Measurements from ENCODE around the gene PCDH9.
A peak's percentile ranks its signal among the peaks of the same experiment; 100 is the strongest.

The PCDH9 gene

GRCh38 chr13:66574606-66575005 lies 655.5 kb downstream of the PCDH9 start:
- Histone ChIP-seq H3K9me2 (replicated peaks; ENCODE audit: insufficient read depth, low read length) (no peaks in the 10 kb centered on the region), H3F3A (ENCODE audit: insufficient read depth) (no peaks in the 10 kb centered on the region), H4K20me1 (ENCODE audit: low read depth, low read length) (no peaks in the 10 kb centered on the region), H3K4me3 (ENCODE audit: insufficient read depth, low read length, poor library complexity, severe bottlenecking) (no peak overlapping the region), H3K9ac (ENCODE audit: low read length) (no peak overlapping the region), H3K79me2 (ENCODE audit: insufficient read depth, low read length) (no peaks in the 10 kb centered on the region), H3K36me3 (ENCODE audit: low read length) (no peaks in the 10 kb centered on the region), H3K27ac (ENCODE audit: low read depth, low read length) (no peak overlapping the region), H2AFZ (ENCODE audit: low read depth, low read length, severe bottlenecking) (peak overlapping the region; percentile 6), H3K27me3 (ENCODE audit: low read length) (no peaks in the 10 kb centered on the region), H3K4me2 (ENCODE audit: low read depth, low read length, poor library complexity, severe bottlenecking) (no peak overlapping the region), H3K9me3 (ENCODE audit: insufficient read depth, low read length) (no peaks in the 10 kb centered on the region)
- TF ChIP-seq EZH2phosphoT487 (conservative IDR thresholded peaks at IDR 0.05; ENCODE audit: low read length), result no peak
- TF ChIP-seq, protein P1, sequence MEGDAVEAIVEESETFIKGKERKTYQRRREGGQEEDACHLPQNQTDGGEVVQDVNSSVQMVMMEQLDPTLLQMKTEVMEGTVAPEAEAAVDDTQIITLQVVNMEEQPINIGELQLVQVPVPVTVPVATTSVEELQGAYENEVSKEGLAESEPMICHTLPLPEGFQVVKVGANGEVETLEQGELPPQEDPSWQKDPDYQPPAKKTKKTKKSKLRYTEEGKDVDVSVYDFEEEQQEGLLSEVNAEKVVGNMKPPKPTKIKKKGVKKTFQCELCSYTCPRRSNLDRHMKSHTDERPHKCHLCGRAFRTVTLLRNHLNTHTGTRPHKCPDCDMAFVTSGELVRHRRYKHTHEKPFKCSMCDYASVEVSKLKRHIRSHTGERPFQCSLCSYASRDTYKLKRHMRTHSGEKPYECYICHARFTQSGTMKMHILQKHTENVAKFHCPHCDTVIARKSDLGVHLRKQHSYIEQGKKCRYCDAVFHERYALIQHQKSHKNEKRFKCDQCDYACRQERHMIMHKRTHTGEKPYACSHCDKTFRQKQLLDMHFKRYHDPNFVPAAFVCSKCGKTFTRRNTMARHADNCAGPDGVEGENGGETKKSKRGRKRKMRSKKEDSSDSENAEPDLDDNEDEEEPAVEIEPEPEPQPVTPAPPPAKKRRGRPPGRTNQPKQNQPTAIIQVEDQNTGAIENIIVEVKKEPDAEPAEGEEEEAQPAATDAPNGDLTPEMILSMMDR (IDR thresholded peaks at IDR 0.05; ENCODE audit: insufficient read depth, low read length, poor library complexity, severe bottlenecking), result no peak

GRCh38 chr13:66567899-66568612 lies 662.1 kb downstream of the PCDH9 start:
- Histone ChIP-seq H4K20me1 (ENCODE audit: low read depth, low read length) (no peaks in the 10 kb centered on the region), H3K79me2 (ENCODE audit: insufficient read depth, low read length) (no peaks in the 10 kb centered on the region), H3K27me3 (ENCODE audit: low read length) (no peaks in the 10 kb centered on the region), H3K27ac (ENCODE audit: low read depth, low read length) (no peak overlapping the region), H3K4me2 (ENCODE audit: low read depth, low read length, poor library complexity, severe bottlenecking) (no peak overlapping the region), H3K9me2 (replicated peaks; ENCODE audit: insufficient read depth, low read length) (no peaks in the 10 kb centered on the region), H3K36me3 (ENCODE audit: low read length) (no peaks in the 10 kb centered on the region), H2AFZ (ENCODE audit: low read depth, low read length, severe bottlenecking) (no peak overlapping the region), H3F3A (ENCODE audit: insufficient read depth) (no peaks in the 10 kb centered on the region), H3K9ac (ENCODE audit: low read length) (no peak overlapping the region), H3K9me3 (ENCODE audit: insufficient read depth, low read length) (no peaks in the 10 kb centered on the region), H3K4me3 (ENCODE audit: insufficient read depth, low read length, poor library complexity, severe bottlenecking) (no peak overlapping the region)
- TF ChIP-seq EZH2phosphoT487 (conservative IDR thresholded peaks at IDR 0.05; ENCODE audit: low read length), result no peak
- TF ChIP-seq, protein P1 (IDR thresholded peaks at IDR 0.05; ENCODE audit: insufficient read depth, low read length, poor library complexity, severe bottlenecking), result no peak

DNA sequence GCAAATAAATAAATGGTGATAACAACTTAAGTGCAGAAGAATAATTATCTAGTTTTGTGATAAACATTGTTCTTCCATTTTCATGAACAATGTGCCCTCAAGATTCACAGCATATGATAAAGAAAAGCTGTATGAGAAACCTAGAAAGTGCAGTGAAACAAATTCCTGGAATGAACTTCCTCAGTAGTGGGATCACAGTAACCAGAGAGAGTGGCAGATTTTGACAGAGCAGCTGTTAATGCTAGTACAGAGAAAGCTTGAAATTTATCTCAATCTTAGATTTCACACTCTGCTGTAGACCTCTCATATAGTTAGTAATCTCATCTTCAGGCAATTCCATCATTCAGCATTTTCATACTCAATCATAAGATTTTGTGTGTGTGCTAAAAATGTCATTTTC lies 664.9 kb downstream of the PCDH9 start:
- H3K27me3 ChIP-seq (ENCODE audit: low read length), result no peaks in the 10 kb centered on the region
- H3K9ac ChIP-seq (ENCODE audit: low read length), result no peak overlapping the region
- H3K4me3 ChIP-seq (ENCODE audit: insufficient read depth, low read length, poor library complexity, severe bottlenecking), result no peak overlapping the region
- no peaks in the 10 kb centered on the region for H3K9me2 ChIP-seq (replicated peaks; ENCODE audit: insufficient read depth, low read length)
- H4K20me1 ChIP-seq (ENCODE audit: low read depth, low read length), result no peaks in the 10 kb centered on the region
- no peaks in the 10 kb centered on the region for H3K36me3 ChIP-seq (ENCODE audit: low read length)
- H2AFZ ChIP-seq (ENCODE audit: low read depth, low read length, severe bottlenecking), result no peak overlapping the region
- no peak overlapping the region for H3K27ac ChIP-seq (ENCODE audit: low read depth, low read length)
- no peaks in the 10 kb centered on the region for H3K79me2 ChIP-seq (ENCODE audit: insufficient read depth, low read length)
- TF ChIP-seq EZH2phosphoT487 (conservative IDR thresholded peaks at IDR 0.05; ENCODE audit: low read length), result no peak
- TF ChIP-seq, protein P1 (IDR thresholded peaks at IDR 0.05; ENCODE audit: insufficient read depth, low read length, poor library complexity, severe bottlenecking), result no peak
- no peak overlapping the region for H3K4me2 ChIP-seq (ENCODE audit: low read depth, low read length, poor library complexity, severe bottlenecking)
- no peaks in the 10 kb centered on the region for H3F3A ChIP-seq (ENCODE audit: insufficient read depth)
- no peaks in the 10 kb centered on the region for H3K9me3 ChIP-seq (ENCODE audit: insufficient read depth, low read length)

All from SU-DHL-6 (cell line).